Activated CD4-positive, CD25-positive, alpha-beta regulatory T cell (primary cell): ENCODE results near the gene NDUFAF3.

Source experiments
- DNase-seq, 4 experiments: peaks; one replicate each; lab custom pipeline; 2025; lab: John Stamatoyannopoulos, UW

Gene NDUFAF3

GRCh38 chr3:49054344-49054862 is 32.5 kb downstream of the NDUFAF3 start:
- no peak for DNase-seq

- no peak for DNase-seq
Measured at GRCh38 chr3:49057268-49057667, 35.3 kb downstream of the NDUFAF3 start.

- no peak for DNase-seq
Measured at GRCh38 chr3:49058011-49058410, 36.1 kb downstream of the NDUFAF3 start.
